Measurements from ENCODE around the gene LCP2. TPM values are rescaled to one million over a fixed set of nuclear protein-coding genes. Genes with fewer than 3 reads are reported as not detected.

LCP2 gene
- total and polyA plus RNA-seq, 12 donors, result 2.4 to 53.7 (median 17.7) TPM

GRCh38 chr5:170338291-170338690 is 40.7 kb upstream of the LCP2 start:
- no peaks in the 10 kb centered on the region for H3K27me3 ChIP-seq
- intact Hi-C loops (cut with DNase I), result no loop called here

GRCh38 chr5:170337045-170337733 is 39.6 kb upstream of the LCP2 start:
- no peaks in the 10 kb centered on the region for H3K4me1 ChIP-seq (replicated peaks in 1 of 2)
- H3K27me3 ChIP-seq, result no peaks in the 10 kb centered on the region
- TF ChIP-seq POLR2A (IDR thresholded peaks at IDR 0.05) (no peak), CTCF (IDR thresholded peaks at IDR 0.05) (no peak)
- no peak overlapping the region for H3K27ac ChIP-seq
- H3K9me3 ChIP-seq (replicated peaks in 1 of 3), result no peaks in the 10 kb centered on the region
- intact Hi-C loops (cut with DNase I), result no loop called here
- no peaks in the 10 kb centered on the region for H3K36me3 ChIP-seq (replicated peaks in 1 of 2)
- DNase-seq, result peak in 1 of 7 donors; percentile 8
- H3K4me3 ChIP-seq, result no peak overlapping the region
- 50 to 67% (median 62%) methylated on average over 9 of the region's 9 CpGs for WGBS, 4 donors

More at GRCh38 chr5:170338291-170338690, 40.7 kb upstream of the LCP2 start:
- no peak overlapping the region for H3K27ac ChIP-seq
- no peak overlapping the region for H3K4me3 ChIP-seq
- no peaks in the 10 kb centered on the region for H3K4me1 ChIP-seq (replicated peaks in 1 of 2)
- no peaks in the 10 kb centered on the region for H3K9me3 ChIP-seq (replicated peaks in 1 of 3)
- TF ChIP-seq POLR2A (IDR thresholded peaks at IDR 0.05) (no peak), CTCF (IDR thresholded peaks at IDR 0.05) (no peak)
- H3K36me3 ChIP-seq (replicated peaks in 1 of 2), result no peaks in the 10 kb centered on the region
- WGBS, 4 donors, result 66 to 83% (median 68%) methylated on average over 4 of the region's 4 CpGs
- no peak for DNase-seq

- Histone ChIP-seq H3K4me1 (replicated peaks in 1 of 2) (no peaks in the 10 kb centered on the region), H3K36me3 (replicated peaks in 1 of 2) (no peaks in the 10 kb centered on the region)
- intact Hi-C loops (cut with DNase I), result no loop called here
Measured at GRCh38 chr5:170336065-170336464, 38.5 kb upstream of the LCP2 start.

GRCh38 chr5:170334626-170335025 is 37.0 kb upstream of the LCP2 start:
- Histone ChIP-seq H3K36me3 (replicated peaks in 1 of 2) (no peaks in the 10 kb centered on the region), H3K27me3 (no peaks in the 10 kb centered on the region), H3K27ac (no peak overlapping the region), H3K4me3 (no peak overlapping the region), H3K4me1 (replicated peaks in 1 of 2) (no peaks in the 10 kb centered on the region), H3K9me3 (replicated peaks in 1 of 3) (no peaks in the 10 kb centered on the region)
- WGBS, 4 donors, result 65 to 79% (median 76%) methylated on average over 5 of the region's 5 CpGs
- DNase-seq, result no peak
- TF ChIP-seq CTCF (IDR thresholded peaks at IDR 0.05) (no peak), POLR2A (IDR thresholded peaks at IDR 0.05) (no peak)
- intact Hi-C loops (cut with DNase I), result no loop called here

More at GRCh38 chr5:170336065-170336464, 38.5 kb upstream of the LCP2 start:
- Histone ChIP-seq H3K27ac (no peak overlapping the region), H3K27me3 (no peaks in the 10 kb centered on the region), H3K9me3 (replicated peaks in 1 of 3) (no peaks in the 10 kb centered on the region), H3K4me3 (no peak overlapping the region)
- 70 to 94% (median 85%) methylated on average over 6 of the region's 6 CpGs for WGBS, 4 donors
- no peak for DNase-seq
- TF ChIP-seq POLR2A (IDR thresholded peaks at IDR 0.05) (no peak), CTCF (IDR thresholded peaks at IDR 0.05) (no peak)

All from adrenal gland (tissue), 12 donors.